GM19193 (cell line): ENCODE data around the gene RREB1.

ENCODE experiments used
- POLR2A ChIP-seq: IDR thresholded peaks from 4 replicates; pipeline ENCODE4 v1.6.1; 2011; ENCODE audit not compliant: insufficient read depth, insufficient read length; ENCODE audit errors: extremely low read depth

RREB1 gene

DNA sequence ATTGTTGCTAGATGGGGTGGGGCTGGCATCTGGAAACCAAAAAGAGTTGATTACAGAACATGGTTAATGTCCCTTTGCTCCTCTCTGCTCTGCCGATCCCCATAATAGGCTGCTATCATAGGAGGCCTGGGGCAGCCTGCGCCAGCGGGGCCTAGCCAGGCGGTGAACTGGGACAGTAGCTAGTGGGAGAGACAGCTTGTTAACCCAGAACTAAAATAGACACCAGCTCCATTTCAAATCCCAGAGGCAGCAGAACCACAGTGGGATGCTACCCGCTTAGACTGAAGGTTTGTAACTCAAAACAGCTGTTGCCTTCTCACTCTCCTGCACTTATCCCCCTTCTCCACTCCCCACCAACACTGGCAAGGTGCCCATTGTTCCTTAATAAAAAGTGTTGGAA lies 106.7 kb downstream of the RREB1 start:
- TF ChIP-seq POLR2A, result no peak

DNA sequence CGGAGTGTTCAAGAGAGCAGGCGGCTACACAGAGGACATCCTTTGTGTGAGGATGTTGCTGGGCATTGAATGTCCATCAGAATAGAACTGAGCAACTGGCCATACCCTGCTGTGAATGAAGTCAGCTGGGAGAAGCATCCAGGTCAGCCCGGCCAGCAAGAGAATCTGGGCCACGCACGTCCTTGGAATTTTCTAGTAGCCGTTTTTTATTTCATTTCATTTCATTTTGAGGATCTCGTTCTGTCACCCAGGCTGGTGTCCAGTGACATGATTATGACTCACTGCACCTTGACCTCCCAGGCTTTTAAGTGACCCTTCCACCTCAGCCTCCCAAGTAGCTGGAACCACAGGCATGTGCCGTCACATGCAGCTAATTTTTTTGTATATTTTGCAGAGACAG lies 107.4 kb downstream of the RREB1 start:
- TF ChIP-seq POLR2A, result no peak

- TF ChIP-seq POLR2A, result no peak
These were observed 108.1 kb downstream of the RREB1 start for GRCh38 chr6:7215798-7216231.

DNA sequence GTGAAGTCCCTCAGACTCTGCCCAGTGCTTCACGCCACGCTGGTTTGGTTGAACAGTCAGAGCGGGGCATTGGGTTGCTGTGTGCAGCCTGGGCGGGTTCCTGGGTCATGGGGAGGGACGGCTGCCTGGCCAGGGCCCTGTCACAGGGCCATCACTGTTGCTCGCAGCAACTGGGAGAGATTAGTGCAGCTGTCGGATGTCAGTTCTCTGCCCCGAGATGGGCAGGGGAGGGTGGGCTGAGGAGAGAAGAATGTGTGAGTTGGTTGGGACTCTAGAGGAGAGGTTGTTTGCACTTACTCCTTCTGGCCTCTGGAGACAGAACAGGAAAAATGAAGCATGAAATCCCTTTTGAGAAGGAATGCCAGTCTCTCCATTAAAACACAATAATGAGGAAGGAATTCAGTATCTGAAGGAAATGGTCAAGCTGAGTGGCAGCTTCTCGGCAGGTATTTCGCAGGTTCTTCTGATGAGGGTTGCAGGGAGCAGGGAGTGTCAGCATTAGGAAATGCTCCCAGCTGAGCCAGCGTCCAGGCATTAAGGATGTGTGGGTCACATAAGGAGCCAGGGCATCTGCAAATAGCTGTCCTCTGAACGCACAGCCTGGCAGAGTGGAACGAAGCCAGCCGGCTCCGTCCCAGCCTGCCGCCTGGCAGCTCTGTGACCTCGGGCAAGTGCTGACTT lies 109.3 kb downstream of the RREB1 start:
- TF ChIP-seq POLR2A, result no peak

GRCh38 chr6:7218406-7218988 lies 110.7 kb downstream of the RREB1 start:
- no peak for TF ChIP-seq POLR2A

DNA sequence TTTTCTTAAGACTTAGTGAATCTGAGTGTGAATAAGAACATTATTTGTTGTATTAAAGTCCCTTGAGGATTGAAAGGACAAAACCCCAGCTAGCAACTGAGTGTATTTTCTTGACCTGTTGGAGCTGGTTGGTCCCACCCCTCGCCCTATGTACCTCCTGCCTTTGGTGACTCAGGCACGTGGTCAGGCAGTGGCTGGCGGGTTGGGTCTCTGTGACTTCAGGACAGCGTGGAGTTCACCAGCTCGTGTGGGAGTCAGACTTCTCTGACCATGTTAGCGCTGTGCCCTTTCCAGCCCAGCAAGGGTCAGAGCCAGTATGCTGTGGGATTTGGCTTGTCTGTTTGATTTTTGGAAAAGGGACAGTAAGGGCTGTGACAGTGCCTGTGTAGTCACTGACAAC lies 111.5 kb downstream of the RREB1 start:
- TF ChIP-seq POLR2A, result no peak

GRCh38 chr6:7222197-7222596 lies 114.4 kb downstream of the RREB1 start:
- TF ChIP-seq POLR2A, result no peak

- no peak for TF ChIP-seq POLR2A
These were observed 117.0 kb downstream of the RREB1 start for GRCh38 chr6:7224731-7225130.

DNA sequence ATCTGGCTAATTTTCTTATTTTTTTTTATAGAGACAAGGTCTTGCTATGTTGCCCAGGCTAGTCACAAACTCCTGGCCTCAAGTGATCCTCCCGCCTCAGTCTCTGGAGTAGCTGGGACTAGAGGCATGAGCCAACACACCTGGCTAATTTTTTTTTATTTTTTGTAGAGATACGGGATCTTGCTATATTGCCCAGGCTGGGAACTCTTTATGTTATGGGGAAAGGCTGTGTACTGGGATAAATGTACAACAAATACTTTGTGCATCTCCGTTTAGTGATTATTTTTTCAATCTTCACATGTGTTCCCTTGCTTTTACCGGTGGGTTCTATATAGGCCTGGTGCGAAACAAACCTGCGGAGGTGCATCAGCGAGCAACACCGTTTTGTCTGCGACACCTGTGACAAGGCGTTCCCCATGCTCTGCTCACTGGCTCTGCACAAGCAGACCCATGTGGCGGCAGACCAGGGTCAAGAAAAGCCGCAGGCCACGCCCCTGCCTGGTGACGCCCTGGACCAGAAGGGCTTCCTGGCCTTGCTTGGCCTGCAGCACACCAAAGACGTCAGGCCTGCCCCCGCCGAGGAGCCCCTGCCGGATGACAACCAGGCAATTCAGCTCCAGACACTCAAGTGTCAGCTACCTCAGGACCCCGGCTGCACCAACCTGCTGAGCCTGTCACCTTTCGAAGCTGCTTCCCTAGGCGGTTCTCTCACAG lies 121.1 kb downstream of the RREB1 start:
- TF ChIP-seq POLR2A, result no peak

- no peak for TF ChIP-seq POLR2A
These were observed 121.9 kb downstream of the RREB1 start for GRCh38 chr6:7229376-7230326.

- TF ChIP-seq POLR2A, result no peak
These were observed 122.5 kb downstream of the RREB1 start for GRCh38 chr6:7230327-7230691.

DNA sequence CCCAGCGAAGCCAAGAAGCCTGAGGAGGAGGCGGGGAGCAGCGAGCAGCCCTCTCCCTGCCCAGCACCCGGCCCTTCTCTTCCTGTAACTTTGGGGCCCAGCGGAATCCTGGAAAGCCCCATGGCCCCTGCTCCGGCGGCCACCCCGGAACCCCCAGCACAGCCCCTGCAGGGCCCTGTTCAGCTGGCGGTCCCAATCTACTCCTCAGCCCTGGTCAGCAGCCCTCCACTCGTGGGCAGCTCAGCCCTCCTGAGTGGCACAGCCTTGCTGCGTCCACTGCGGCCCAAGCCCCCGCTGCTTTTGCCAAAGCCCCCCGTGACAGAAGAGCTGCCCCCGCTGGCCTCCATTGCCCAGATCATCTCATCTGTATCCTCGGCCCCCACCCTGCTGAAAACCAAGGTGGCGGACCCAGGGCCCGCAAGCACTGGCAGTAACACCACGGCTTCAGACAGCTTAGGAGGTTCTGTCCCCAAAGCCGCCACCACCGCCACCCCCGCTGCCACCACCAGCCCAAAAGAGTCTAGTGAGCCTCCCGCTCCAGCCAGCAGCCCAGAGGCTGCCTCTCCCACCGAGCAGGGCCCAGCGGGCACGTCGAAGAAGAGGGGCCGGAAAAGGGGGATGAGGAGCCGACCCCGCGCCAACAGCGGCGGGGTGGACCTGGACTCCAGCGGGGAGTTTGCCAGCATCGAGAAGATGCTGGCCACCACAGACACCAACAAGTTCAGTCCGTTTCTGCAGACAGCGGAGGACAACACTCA lies 123.4 kb downstream of the RREB1 start:
- no peak for TF ChIP-seq POLR2A

DNA sequence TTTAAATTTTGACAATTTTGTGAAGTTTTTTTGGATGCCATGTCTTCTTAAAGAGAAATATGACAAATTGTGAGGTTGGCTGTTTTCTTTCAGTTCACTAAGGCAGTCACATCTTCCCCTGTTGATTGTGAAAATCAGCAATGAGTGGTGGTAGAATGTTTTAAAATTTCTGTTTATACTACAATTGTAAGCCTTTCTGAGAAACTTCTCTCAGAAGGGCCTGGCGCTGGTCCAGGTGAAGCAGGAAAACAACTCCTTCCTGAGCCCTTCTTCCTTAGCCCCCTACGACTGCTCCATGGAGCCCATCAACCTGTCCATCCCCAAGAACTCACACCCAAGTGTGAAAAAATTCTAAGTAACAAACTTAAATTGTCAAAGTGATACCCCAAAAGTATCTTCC lies 124.6 kb downstream of the RREB1 start:
- no peak for TF ChIP-seq POLR2A

DNA sequence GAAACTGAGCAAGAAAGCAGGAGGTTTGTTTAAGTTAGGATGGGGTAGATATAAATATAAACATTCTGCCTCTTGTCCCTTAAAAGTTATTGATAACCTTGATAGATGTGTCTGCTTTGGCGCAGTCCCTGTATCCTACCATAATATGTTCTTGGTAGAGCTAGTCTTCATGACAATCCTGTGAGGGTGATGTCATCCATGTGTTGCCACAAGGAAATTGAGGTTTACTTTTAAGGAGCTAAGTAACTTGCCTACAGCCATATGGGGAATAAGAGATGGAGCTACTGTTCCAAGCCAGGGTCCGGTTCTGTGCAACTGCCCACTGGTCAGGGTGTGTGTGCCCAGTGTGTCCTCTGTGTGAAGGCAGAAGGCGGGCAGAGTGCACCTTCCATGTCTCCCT lies 126.8 kb downstream of the RREB1 start:
- no peak for TF ChIP-seq POLR2A
